Thyroid gland (tissue), 4 donors: Measurements from ENCODE around the gene TBC1D5. TPM values are rescaled to one million over a fixed set of nuclear protein-coding genes. Genes with fewer than 3 reads are reported as not detected.

ENCODE experiments used
- DNase-seq, 2 donors: peaks; one replicate each; pipeline ENCODE4 v3.0.0-alpha.2; 2019
- H3K27ac ChIP-seq, 3 donors: fragments of 200-600 bp; sonication (generic); 1 replicate in 2 of 3; 2 replicates in 1 of 3; pipeline ENCODE4 v1.5.1; 2016 to 2019; ENCODE audit warnings: mild to moderate bottlenecking in 1 of 3, moderate library complexity in 1 of 3
- H3K27me3 ChIP-seq: fragments of 200-600 bp; sonication (generic); one replicate; pipeline ENCODE4 v1.5.1; 2019
- H3K36me3 ChIP-seq, 2 donors: fragments of 200-600 bp; sonication (generic); one replicate each; pipeline ENCODE4 v1.5.1; 2016 to 2019
- H3K4me1 ChIP-seq, 2 donors: fragments of 200-600 bp; sonication (generic); one replicate each; pipeline ENCODE4 v1.5.1; 2017 to 2019
- H3K4me3 ChIP-seq, 3 donors: fragments of 200-600 bp; sonication (generic); replicated peaks in 1 of 3; 1 replicate in 2 of 3; 2 replicates in 1 of 3; pipeline ENCODE4 v1.5.1; 2016; ENCODE audit warnings: mild to moderate bottlenecking in 1 of 3
- H3K9me3 ChIP-seq: fragments of 200-600 bp; sonication (generic); one replicate; pipeline ENCODE4 v1.5.1; 2017
- POLR2A ChIP-seq, 2 donors: fragments of 450-650 bp; IDR thresholded peaks; one replicate each; pipeline ENCODE4 v1.6.1; 2017; ENCODE audit warnings: antibody characterized with exemption in 2 of 2, mild to moderate bottlenecking in 2 of 2, moderate library complexity in 1 of 2
- WGBS, 2 donors: methylation state at CpG; one replicate each; pipeline ENCODE4 v1.1.5; 2017; 5-methylcytosine and 5-hydroxymethylcytosine counted together
- intact Hi-C: fragments of 100-400 bp; cut with DNase I; formaldehyde crosslinking; loops from one replicate; pipeline ENCODE4 v1.15.1; 2023
- total RNA-seq, 4 donors: library from RNA; depleted of rRNA; stranded (reverse); fragments of >200 nt; gene quantifications; one replicate each; pipeline ENCODE4 v1.2.3, GENCODE V29; 2016
- TF ChIP-seq, protein P1 (sequence below), 6 experiments: fragments of 200-600 bp in 3 of 6; fragments of 450-650 bp in 3 of 6; sonication (generic) in 3 of 6; IDR thresholded peaks; one replicate each; pipeline ENCODE4 v1.5.1; 2016 to 2019; ENCODE audit warnings: antibody characterized with exemption in 6 of 6, mild to moderate bottlenecking in 2 of 6, inconsistent platforms in 1 of 6, moderate library complexity in 1 of 6

TBC1D5 gene
- total RNA-seq, 4 donors from 2014 or later = 115 to 141 (median 133) TPM

- intact Hi-C loops = no loop called here
- no peaks in the 10 kb centered on the region for H3K9me3 ChIP-seq
- H3K4me3 ChIP-seq = no peak overlapping the region
- TF ChIP-seq, protein P1, sequence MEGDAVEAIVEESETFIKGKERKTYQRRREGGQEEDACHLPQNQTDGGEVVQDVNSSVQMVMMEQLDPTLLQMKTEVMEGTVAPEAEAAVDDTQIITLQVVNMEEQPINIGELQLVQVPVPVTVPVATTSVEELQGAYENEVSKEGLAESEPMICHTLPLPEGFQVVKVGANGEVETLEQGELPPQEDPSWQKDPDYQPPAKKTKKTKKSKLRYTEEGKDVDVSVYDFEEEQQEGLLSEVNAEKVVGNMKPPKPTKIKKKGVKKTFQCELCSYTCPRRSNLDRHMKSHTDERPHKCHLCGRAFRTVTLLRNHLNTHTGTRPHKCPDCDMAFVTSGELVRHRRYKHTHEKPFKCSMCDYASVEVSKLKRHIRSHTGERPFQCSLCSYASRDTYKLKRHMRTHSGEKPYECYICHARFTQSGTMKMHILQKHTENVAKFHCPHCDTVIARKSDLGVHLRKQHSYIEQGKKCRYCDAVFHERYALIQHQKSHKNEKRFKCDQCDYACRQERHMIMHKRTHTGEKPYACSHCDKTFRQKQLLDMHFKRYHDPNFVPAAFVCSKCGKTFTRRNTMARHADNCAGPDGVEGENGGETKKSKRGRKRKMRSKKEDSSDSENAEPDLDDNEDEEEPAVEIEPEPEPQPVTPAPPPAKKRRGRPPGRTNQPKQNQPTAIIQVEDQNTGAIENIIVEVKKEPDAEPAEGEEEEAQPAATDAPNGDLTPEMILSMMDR (IDR thresholded peaks at IDR 0.05) = no peak
- no peak for TF ChIP-seq POLR2A (IDR thresholded peaks at IDR 0.05)
- H3K27ac ChIP-seq = no peak overlapping the region
- H3K27me3 ChIP-seq = no peaks in the 10 kb centered on the region
- peaks cover 0 to 4% of the 10 kb centered on the region in 2 donors for H3K36me3 ChIP-seq
- DNase-seq = no peak
- no peaks in the 10 kb centered on the region for H3K4me1 ChIP-seq
Observed at GRCh38 chr3:17217588-17217987, 524.8 kb downstream of the TBC1D5 start.

DNA sequence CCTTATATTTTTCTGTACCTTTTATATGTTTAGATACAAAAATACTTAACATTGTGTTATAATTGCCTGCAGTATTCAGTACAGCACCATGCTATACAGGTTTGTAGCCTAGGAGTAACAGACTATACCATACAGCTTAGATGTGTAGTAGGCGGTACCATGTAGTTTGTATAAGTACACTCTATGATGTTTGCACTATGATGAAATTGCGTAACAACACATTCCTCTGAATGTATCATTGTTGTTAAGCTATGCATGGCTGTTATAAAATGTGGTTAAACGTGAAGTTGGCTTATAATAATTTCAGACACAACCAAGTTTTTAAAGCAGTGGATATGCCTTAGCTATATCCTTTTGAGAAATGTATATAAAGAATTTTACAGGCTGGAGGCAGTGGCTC lies 529.3 kb downstream of the TBC1D5 start:
- H3K36me3 ChIP-seq = peaks cover 0 to 4% of the 10 kb centered on the region in 2 donors
- no peak overlapping the region for H3K4me3 ChIP-seq
- H3K4me1 ChIP-seq = no peaks in the 10 kb centered on the region
- DNase-seq = no peak
- no peaks in the 10 kb centered on the region for H3K27me3 ChIP-seq
- no peak overlapping the region for H3K27ac ChIP-seq
- TF ChIP-seq, protein P1 (IDR thresholded peaks at IDR 0.05) = no peak
- no peak for TF ChIP-seq POLR2A (IDR thresholded peaks at IDR 0.05)
- intact Hi-C loops = no loop called here
- 96 to 97% methylated on average over 3 of the region's 3 CpGs for WGBS, 2 donors
- H3K9me3 ChIP-seq = no peaks in the 10 kb centered on the region

- intact Hi-C loops = no loop called here
- no peak for DNase-seq
- Histone ChIP-seq H3K27ac (no peak overlapping the region), H3K4me1 (no peaks in the 10 kb centered on the region), H3K4me3 (no peak overlapping the region), H3K9me3 (no peaks in the 10 kb centered on the region), H3K27me3 (no peaks in the 10 kb centered on the region), H3K36me3 (peaks cover 0 to 1% of the 10 kb centered on the region in 2 donors)
- WGBS, 2 donors = 85 to 96% methylated on average over 4 of the region's 4 CpGs
- TF ChIP-seq POLR2A (IDR thresholded peaks at IDR 0.05) = no peak
- TF ChIP-seq, protein P1 (IDR thresholded peaks at IDR 0.05) = no peak
Observed at GRCh38 chr3:17207979-17208378, 534.5 kb downstream of the TBC1D5 start.

GRCh38 chr3:17207019-17207418 lies 535.4 kb downstream of the TBC1D5 start:
- no peak overlapping the region for H3K27ac ChIP-seq
- H3K9me3 ChIP-seq = no peaks in the 10 kb centered on the region
- no peak overlapping the region for H3K4me3 ChIP-seq
- H3K27me3 ChIP-seq = no peaks in the 10 kb centered on the region
- no peaks in the 10 kb centered on the region for H3K4me1 ChIP-seq
- DNase-seq = no peak
- intact Hi-C loops = no loop called here
- TF ChIP-seq, protein P1 (IDR thresholded peaks at IDR 0.05) = no peak
- no peak for TF ChIP-seq POLR2A (IDR thresholded peaks at IDR 0.05)
- H3K36me3 ChIP-seq = peaks cover 0 to 4% of the 10 kb centered on the region in 2 donors

DNA sequence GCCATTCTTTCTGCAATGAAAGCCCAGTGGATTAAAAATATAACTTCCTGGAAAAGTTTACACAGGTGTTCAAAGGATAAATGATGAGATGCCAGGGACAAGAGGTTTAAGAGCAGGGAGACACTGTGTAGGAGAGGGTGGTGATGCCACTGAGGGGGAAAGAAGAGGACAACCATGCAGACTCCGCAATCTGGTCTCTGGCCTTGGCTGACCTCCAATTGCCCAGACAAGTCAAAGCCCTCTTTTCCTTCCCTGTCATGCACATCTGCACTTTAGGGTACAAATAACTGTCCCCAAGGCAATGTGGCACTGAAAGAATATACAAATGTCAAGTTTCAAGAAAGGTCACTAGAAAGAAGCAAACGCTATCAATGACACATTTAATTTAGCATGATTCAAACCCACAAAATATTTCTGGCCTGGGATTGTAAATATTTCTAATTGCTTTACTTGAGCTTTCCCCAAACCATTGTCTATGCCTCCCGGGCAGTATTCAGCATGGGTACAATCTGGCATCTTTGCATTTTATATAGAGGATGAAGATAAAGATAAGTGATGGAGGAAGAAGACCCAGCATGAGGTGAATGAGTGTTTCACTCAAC lies 538.3 kb downstream of the TBC1D5 start:
- WGBS, 2 donors = 66 to 87% methylated on average over 3 of the region's 3 CpGs
- intact Hi-C loops = no loop called here
- Histone ChIP-seq H3K9me3 (no peaks in the 10 kb centered on the region), H3K27me3 (no peaks in the 10 kb centered on the region), H3K27ac (no peak overlapping the region), H3K36me3 (peaks cover 0 to 4% of the 10 kb centered on the region in 2 donors), H3K4me1 (no peaks in the 10 kb centered on the region), H3K4me3 (no peak overlapping the region)
- no peak for DNase-seq
- no peak for TF ChIP-seq POLR2A (IDR thresholded peaks at IDR 0.05)
- TF ChIP-seq, protein P1 (IDR thresholded peaks at IDR 0.05) = no peak
